ENCODE measurements around the gene TMEM255B.

Gene TMEM255B

GRCh38 chr13:113736258-113736731 is 22.7 kb upstream of the TMEM255B start:
- peaks cover 9% of the 10 kb centered on the region; the same call in 1 of the 2 replicates for H3F3A ChIP-seq (ENCODE audit: insufficient read depth, low read length)
- no peaks in the 10 kb centered on the region for H3K4me1 ChIP-seq (ENCODE audit: insufficient read depth, low read length, severe bottlenecking)
- no peak overlapping the region for H3K9ac ChIP-seq (ENCODE audit: low read length)
- H3K4me3 ChIP-seq (ENCODE audit: low read depth, low read length, poor library complexity, severe bottlenecking), result no peak overlapping the region
- no peak overlapping the region for H3K27ac ChIP-seq (ENCODE audit: low read depth, low read length, poor library complexity, severe bottlenecking)
- H4K20me1 ChIP-seq (ENCODE audit: insufficient read depth, low read length), result no peaks in the 10 kb centered on the region
- TF ChIP-seq EZH2 (IDR thresholded peaks at IDR 0.05; ENCODE audit: borderline replicate concordance, low read length), result no peak
- TF ChIP-seq CTCF (IDR thresholded peaks at IDR 0.05; ENCODE audit: low read length), result no peak
- no peaks in the 10 kb centered on the region for H3K27me3 ChIP-seq (ENCODE audit: insufficient read depth, low read length)
- no peak overlapping the region for H2AFZ ChIP-seq (ENCODE audit: low read length)
- H3K36me3 ChIP-seq (ENCODE audit: insufficient read depth, low read length), result no peaks in the 10 kb centered on the region
- no peak overlapping the region for H3K4me2 ChIP-seq (ENCODE audit: low read length)
- H3K79me2 ChIP-seq (ENCODE audit: insufficient read depth, low read length), result no peaks in the 10 kb centered on the region
- H3K9me2 ChIP-seq (ENCODE audit: low read depth, low read length), result no peaks in the 10 kb centered on the region
- H3K9me3 ChIP-seq (ENCODE audit: low read length), result no peaks in the 10 kb centered on the region

- no peaks in the 10 kb centered on the region for H4K20me1 ChIP-seq (ENCODE audit: insufficient read depth, low read length)
- no peaks in the 10 kb centered on the region for H3K9me2 ChIP-seq (ENCODE audit: low read depth, low read length)
- H3K36me3 ChIP-seq (ENCODE audit: insufficient read depth, low read length), result no peaks in the 10 kb centered on the region
- H3K9me3 ChIP-seq (ENCODE audit: low read length), result no peaks in the 10 kb centered on the region
- no peak overlapping the region for H3K4me2 ChIP-seq (ENCODE audit: low read length)
- no peak overlapping the region for H2AFZ ChIP-seq (ENCODE audit: low read length)
- no peak overlapping the region for H3K27ac ChIP-seq (ENCODE audit: low read depth, low read length, poor library complexity, severe bottlenecking)
- no peaks in the 10 kb centered on the region for H3K4me1 ChIP-seq (ENCODE audit: insufficient read depth, low read length, severe bottlenecking)
- H3K4me3 ChIP-seq (ENCODE audit: low read depth, low read length, poor library complexity, severe bottlenecking), result no peak overlapping the region
- H3K27me3 ChIP-seq (ENCODE audit: insufficient read depth, low read length), result no peaks in the 10 kb centered on the region
- H3K79me2 ChIP-seq (ENCODE audit: insufficient read depth, low read length), result no peaks in the 10 kb centered on the region
- H3K9ac ChIP-seq (ENCODE audit: low read length), result no peak overlapping the region
- no peak for TF ChIP-seq CTCF (IDR thresholded peaks at IDR 0.05; ENCODE audit: low read length)
- no peak for TF ChIP-seq EZH2 (IDR thresholded peaks at IDR 0.05; ENCODE audit: borderline replicate concordance, low read length)
- peaks cover 9% of the 10 kb centered on the region; the same call in 1 of the 2 replicates for H3F3A ChIP-seq (ENCODE audit: insufficient read depth, low read length)
Measured at GRCh38 chr13:113737803-113738202, 21.2 kb upstream of the TMEM255B start.

GRCh38 chr13:113739527-113740285 is 19.3 kb upstream of the TMEM255B start:
- Histone ChIP-seq H3K4me3 (ENCODE audit: low read depth, low read length, poor library complexity, severe bottlenecking) (no peak overlapping the region), H3K27ac (ENCODE audit: low read depth, low read length, poor library complexity, severe bottlenecking) (no peak overlapping the region), H3K4me1 (ENCODE audit: insufficient read depth, low read length, severe bottlenecking) (no peaks in the 10 kb centered on the region), H3K9me2 (ENCODE audit: low read depth, low read length) (no peaks in the 10 kb centered on the region), H3K79me2 (ENCODE audit: insufficient read depth, low read length) (no peaks in the 10 kb centered on the region), H3K36me3 (ENCODE audit: insufficient read depth, low read length) (no peaks in the 10 kb centered on the region), H3K4me2 (ENCODE audit: low read length) (no peak overlapping the region), H3K9me3 (ENCODE audit: low read length) (no peaks in the 10 kb centered on the region), H4K20me1 (ENCODE audit: insufficient read depth, low read length) (no peaks in the 10 kb centered on the region), H3K9ac (ENCODE audit: low read length) (no peak overlapping the region), H2AFZ (ENCODE audit: low read length) (no peak overlapping the region), H3F3A (ENCODE audit: insufficient read depth, low read length) (no peaks in the 10 kb centered on the region), H3K27me3 (ENCODE audit: insufficient read depth, low read length) (no peaks in the 10 kb centered on the region)
- TF ChIP-seq CTCF (IDR thresholded peaks at IDR 0.05; ENCODE audit: low read length) (no peak), EZH2 (IDR thresholded peaks at IDR 0.05; ENCODE audit: borderline replicate concordance, low read length) (no peak)

Data from OCI-LY1 (cell line).